Endothelial cell of umbilical vein (primary cell): Measurements from ENCODE around the gene RESP18. TPM values are rescaled to one million over a fixed set of nuclear protein-coding genes. Genes with fewer than 3 reads are reported as not detected.

Experiments
- BruUV-seq: library from RNA; stranded (reverse); fragments of 400-500 nt; replicated peaks from 2 replicates; lab custom pipeline; 2021; lab: Mats Ljungman, UMichigan
- CTCF ChIA-PET: fragments of 300-600, 350-600 bp; sonication (Branson Sonifier 250); formaldehyde crosslinking; loops from one replicate; lab custom pipeline; 2021; ENCODE audit warnings: antibody characterized with exemption, inconsistent platforms; lab: Charles Lee
- POLR2A ChIA-PET: fragments of 300-600, 350-600 bp; sonication (Branson Sonifier 250); formaldehyde crosslinking; loops from one replicate; lab custom pipeline; 2021; ENCODE audit warnings: antibody characterized with exemption, inconsistent platforms; lab: Charles Lee
- DNase-seq: peaks from one replicate; pipeline ENCODE4 v3.0.0-alpha.2; 2011; ENCODE audit warnings: low read depth, low spot score
- FAIRE-seq: peaks from 2 replicates; lab custom pipeline; 2011; peaks lifted over from hg19 to GRCh38; lab: Jason Lieb, UNC
- H2AFZ ChIP-seq: 2 replicates; pipeline ENCODE4 v1.6.0; 2012; ENCODE audit warnings: low read depth, low read length, control low read depth, inconsistent platforms
- H3K27ac ChIP-seq: 2 replicates; pipeline ENCODE4 v1.5.1; 2011; ENCODE audit warnings: low read depth, mild to moderate bottlenecking, control low read depth, low read length, moderate library complexity; ENCODE audit not compliant: insufficient read depth
- H3K27me3 ChIP-seq, 2 experiments: 2 replicates each; pipeline versions ENCODE4 v1.6.0 to v1.6.1; 2011; ENCODE audit warnings: low read length in 2 of 2, mixed read lengths in 1 of 2; ENCODE audit not compliant: control insufficient read depth in 2 of 2, insufficient read depth in 2 of 2
- H3K36me3 ChIP-seq, 2 experiments: 2 replicates in 1 of 2; 3 replicates in 1 of 2; pipeline ENCODE4 v1.5.1; 2011; ENCODE audit warnings: low read length in 2 of 2, mild to moderate bottlenecking in 1 of 2, moderate library complexity in 1 of 2; ENCODE audit not compliant: control insufficient read depth in 2 of 2, insufficient read depth in 2 of 2; ENCODE audit errors: extremely low read depth in 1 of 2
- H3K4me1 ChIP-seq: 3 replicates; pipeline ENCODE4 v1.5.1; 2011; ENCODE audit warnings: mild to moderate bottlenecking, low read length; ENCODE audit not compliant: control insufficient read depth, insufficient read depth; ENCODE audit errors: extremely low read depth
- H3K4me2 ChIP-seq: 2 replicates; pipeline ENCODE4 v1.6.1; 2011; ENCODE audit warnings: low read length, control low read depth, mixed read lengths; ENCODE audit not compliant: insufficient read depth
- H3K4me3 ChIP-seq, 3 experiments: fragments of 200-600 bp in 1 of 3; sonication (generic), shearing (Covaris generic) in 1 of 3; replicated peaks in 1 of 3; 2 replicates each; pipeline ENCODE4 v1.5.1; 2011 to 2016; ENCODE audit warnings: control low read depth in 3 of 3, low read length in 3 of 3, mild to moderate bottlenecking in 2 of 3, inconsistent platforms in 1 of 3, low read depth in 1 of 3, moderate library complexity in 1 of 3; ENCODE audit not compliant: insufficient read depth in 1 of 3
- H3K79me2 ChIP-seq: 2 replicates; pipeline ENCODE4 v1.6.0; 2012; ENCODE audit warnings: low read length, inconsistent platforms; ENCODE audit not compliant: control insufficient read depth, insufficient read depth
- H3K9ac ChIP-seq: replicated peaks from 2 replicates; pipeline ENCODE3; 2011; ENCODE audit warnings: low read length, control low read depth; ENCODE audit not compliant: insufficient read depth; ENCODE audit errors: extremely low read depth
- H3K9me1 ChIP-seq: replicated peaks from 3 replicates; pipeline ENCODE4 v1.6.0; 2011; ENCODE audit warnings: mild to moderate bottlenecking, low read length; ENCODE audit not compliant: control insufficient read depth, insufficient read depth; ENCODE audit errors: extremely low read depth
- H3K9me3 ChIP-seq: replicated peaks from 2 replicates; pipeline ENCODE4 v1.5.1; 2012; ENCODE audit warnings: low read length, inconsistent platforms; ENCODE audit not compliant: control insufficient read depth, insufficient read depth
- H4K20me1 ChIP-seq: replicated peaks from 2 replicates; pipeline ENCODE3; 2011; ENCODE audit warnings: mild to moderate bottlenecking, low read length; ENCODE audit not compliant: control insufficient read depth, insufficient read depth; ENCODE audit errors: extremely low read depth
- GATA2 ChIP-seq: IDR thresholded peaks from 2 replicates; pipeline ENCODE4 v1.7.0; 2011; ENCODE audit warnings: low read depth, mild to moderate bottlenecking, moderate library complexity, mixed read lengths, low read length; ENCODE audit not compliant: insufficient read length, insufficient read depth
- JUN ChIP-seq: IDR thresholded peaks from 2 replicates; pipeline ENCODE4 v1.6.1; 2011; ENCODE audit warnings: borderline replicate concordance, low read depth; ENCODE audit not compliant: insufficient read length, insufficient read depth
- MYC ChIP-seq: IDR thresholded peaks from one replicate; pipeline ENCODE4 v1.6.1; 2011; ENCODE audit warnings: mild to moderate bottlenecking, low read depth, low read length
- POLR2A ChIP-seq: IDR thresholded peaks from 2 replicates; pipeline ENCODE4 v1.6.1; 2012; ENCODE audit warnings: low read depth, mild to moderate bottlenecking, control low read depth, low read length
- POLR2AphosphoS5 ChIP-seq: IDR thresholded peaks from 2 replicates; pipeline ENCODE4 v1.6.1; 2012; ENCODE audit warnings: low read depth, mild to moderate bottlenecking, control low read depth, low read length, moderate library complexity; ENCODE audit not compliant: insufficient read depth
- dilution Hi-C: fragments of 300-500 bp; cut with MboI; formaldehyde crosslinking; loops from one replicate; pipeline ENCODE4 v1.15.0; 2019; ENCODE audit warnings: low sequenced_read_pairs; ENCODE audit not compliant: extremely low pct_ligation_motif_present
- intact Hi-C: fragments of 100-400 bp; cut with micrococcal nuclease; formaldehyde crosslinking; loops from one replicate; pipeline ENCODE4 v1.10.0; 2022
- polyA plus RNA-seq, 4 experiments: library from polyadenylated mRNA; depleted of rRNA in 3 of 4; stranded (reverse) in 3 of 4; unstranded in 1 of 4; fragments of >200 nt; gene quantifications; 2 replicates each; pipeline versions ENCODE4 v1.2.1 to v1.2.3, GENCODE V29; 2011 to 2012; ENCODE audit warnings: missing spikeins in 1 of 4
- total RNA-seq: library from RNA; stranded (reverse); gene quantifications from 2 replicates; pipeline ENCODE4 v1.2.3, GENCODE V29; 2021
- TF ChIP-seq, protein P1 (sequence below), 2 donors: IDR thresholded peaks; 1 replicate in 1 of 2; 2 replicates in 1 of 2; pipeline ENCODE4 v1.5.1; 2011; ENCODE audit warnings: low read length in 2 of 2, mild to moderate bottlenecking in 2 of 2, moderate library complexity in 2 of 2, control low read depth in 1 of 2, inconsistent platforms in 1 of 2, low read depth in 1 of 2; ENCODE audit not compliant: insufficient read depth in 1 of 2; ENCODE audit errors: extremely low read depth in 1 of 2
- TF ChIP-seq, protein P2 (sequence below): IDR thresholded peaks from 2 replicates; pipeline ENCODE4 v1.6.1; 2011; ENCODE audit not compliant: insufficient read depth, insufficient read length

Gene RESP18
- total and polyA plus RNA-seq, 2 donors (not counting 3 experiments of a cell fraction or from before 2014, with no cell fraction given), result not detected

DNA sequence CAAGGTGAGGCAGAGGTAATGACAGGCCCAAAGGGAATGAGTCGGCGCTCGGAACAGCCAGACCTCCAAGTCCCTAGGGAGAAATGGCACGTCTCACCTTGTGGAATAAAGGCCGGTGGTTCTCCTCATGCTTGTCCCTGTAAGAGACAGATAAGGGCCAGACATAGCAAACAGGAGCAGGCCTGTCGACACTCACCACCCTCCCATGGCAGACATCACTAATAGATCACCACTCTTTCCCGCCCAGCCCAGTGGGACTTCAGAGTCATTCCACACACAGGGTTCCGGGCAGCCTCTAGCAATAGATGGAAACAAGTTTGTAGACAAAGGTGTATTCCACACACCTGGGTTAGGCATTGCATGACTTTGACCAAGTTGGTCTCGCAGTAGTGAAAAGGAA lies 48.9 kb upstream of the RESP18 start:
- Histone ChIP-seq H2AFZ (no peak overlapping the region), H3K27ac (no peak overlapping the region), H3K36me3 (peaks cover 0 to 36% of the 10 kb centered on the region in 2 experiments), H3K4me1 (no peaks in the 10 kb centered on the region), H3K27me3 (no peaks in the 10 kb centered on the region), H3K9me3 (no peaks in the 10 kb centered on the region), H3K4me2 (no peak overlapping the region), H4K20me1 (no peaks in the 10 kb centered on the region), H3K4me3 (no peak overlapping the region), H3K79me2 (no peaks in the 10 kb centered on the region), H3K9me1 (no peaks in the 10 kb centered on the region), H3K9ac (no peak overlapping the region)
- no TSS peak for BruUV-seq
- ChIA-PET CTCF (interaction anchor here (1.4 kb wide), 1 partner anchor 352 kb away, joined by 4 read pairs; no protein-coding TSS in a partner anchor), POLR2A (no interaction called here)
- TF ChIP-seq POLR2AphosphoS5, result no peak
- TF ChIP-seq, protein P1, sequence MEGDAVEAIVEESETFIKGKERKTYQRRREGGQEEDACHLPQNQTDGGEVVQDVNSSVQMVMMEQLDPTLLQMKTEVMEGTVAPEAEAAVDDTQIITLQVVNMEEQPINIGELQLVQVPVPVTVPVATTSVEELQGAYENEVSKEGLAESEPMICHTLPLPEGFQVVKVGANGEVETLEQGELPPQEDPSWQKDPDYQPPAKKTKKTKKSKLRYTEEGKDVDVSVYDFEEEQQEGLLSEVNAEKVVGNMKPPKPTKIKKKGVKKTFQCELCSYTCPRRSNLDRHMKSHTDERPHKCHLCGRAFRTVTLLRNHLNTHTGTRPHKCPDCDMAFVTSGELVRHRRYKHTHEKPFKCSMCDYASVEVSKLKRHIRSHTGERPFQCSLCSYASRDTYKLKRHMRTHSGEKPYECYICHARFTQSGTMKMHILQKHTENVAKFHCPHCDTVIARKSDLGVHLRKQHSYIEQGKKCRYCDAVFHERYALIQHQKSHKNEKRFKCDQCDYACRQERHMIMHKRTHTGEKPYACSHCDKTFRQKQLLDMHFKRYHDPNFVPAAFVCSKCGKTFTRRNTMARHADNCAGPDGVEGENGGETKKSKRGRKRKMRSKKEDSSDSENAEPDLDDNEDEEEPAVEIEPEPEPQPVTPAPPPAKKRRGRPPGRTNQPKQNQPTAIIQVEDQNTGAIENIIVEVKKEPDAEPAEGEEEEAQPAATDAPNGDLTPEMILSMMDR (IDR thresholded peaks at IDR 0.05; ENCODE audit: extremely low read depth in 1 of 2, insufficient read depth in 1 of 2, low read depth in 1 of 2, low read length in 2 of 2), result no peak
- TF ChIP-seq MYC, result no peak
- no peak for TF ChIP-seq POLR2A
- TF ChIP-seq, protein P2, sequence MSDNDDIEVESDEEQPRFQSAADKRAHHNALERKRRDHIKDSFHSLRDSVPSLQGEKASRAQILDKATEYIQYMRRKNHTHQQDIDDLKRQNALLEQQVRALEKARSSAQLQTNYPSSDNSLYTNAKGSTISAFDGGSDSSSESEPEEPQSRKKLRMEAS, result no peak
- TF ChIP-seq JUN, result no peak
- TF ChIP-seq GATA2, result no peak
- dilution Hi-C loops (no loop called here), intact Hi-C loops (loop anchor here (10.0 kb wide), 1 partner anchor 817 kb away; the partner anchor contains the start of genes CNOT9 and USP37)
- FAIRE-seq (no peak), DNase-seq (no peak)
